CD4-positive, alpha-beta memory T cell (primary cell): ENCODE results near the gene CAPN14. TPM values are rescaled to one million over a fixed set of nuclear protein-coding genes. Genes with fewer than 3 reads are reported as not detected.
A peak's percentile ranks its signal among the peaks of the same experiment; 100 is the strongest.
"Not testable (repeated sequence)": the region's sequence is repeated elsewhere in the genome, so short reads cannot be mapped to it uniquely, and the experiment has no call there.

Experiments used
- CTCF ChIA-PET: fragments of 350-600 bp; sonication (Branson Sonifier 250); formaldehyde crosslinking; loops from one replicate; lab custom pipeline; 2021; ENCODE audit warnings: inconsistent platforms; ENCODE audit not compliant: partially characterized antibody; lab: Charles Lee
- POLR2A ChIA-PET: fragments of 350-600 bp; sonication (Branson Sonifier 250); formaldehyde crosslinking; loops from one replicate; lab custom pipeline; 2021; ENCODE audit not compliant: partially characterized antibody; lab: Charles Lee
- DNase-seq, 5 donors: peaks; one replicate each; pipeline versions ENCODE4 v3.0.0 to v3.0.0-alpha.2; 2020 to 2022; ENCODE audit warnings: mixed read lengths in 1 of 5
- H3K27ac ChIP-seq: one replicate; pipeline ENCODE4 v1.7.0; 2013; ENCODE audit warnings: low read depth, low read length
- H3K27me3 ChIP-seq: 2 replicates; pipeline ENCODE4 v1.7.0; 2013; ENCODE audit warnings: mild to moderate bottlenecking, low read length, moderate library complexity; ENCODE audit not compliant: insufficient read depth
- H3K36me3 ChIP-seq: 2 replicates; pipeline ENCODE4 v1.7.0; 2013; ENCODE audit warnings: mild to moderate bottlenecking, low read length, moderate library complexity; ENCODE audit not compliant: insufficient read depth
- H3K4me1 ChIP-seq: 2 replicates; pipeline ENCODE4 v1.7.0; 2013; ENCODE audit warnings: mild to moderate bottlenecking, low read length, moderate library complexity; ENCODE audit not compliant: insufficient read depth
- H3K4me3 ChIP-seq, 2 donors: one replicate each; pipeline ENCODE4 v1.7.0; 2013; ENCODE audit warnings: low read length in 2 of 2, mild to moderate bottlenecking in 1 of 2
- H3K9me3 ChIP-seq, 2 donors: one replicate each; pipeline ENCODE4 v1.7.0; 2013; ENCODE audit warnings: low read length in 2 of 2, control low read depth in 1 of 2; ENCODE audit not compliant: control insufficient read depth in 1 of 2
- H3K27ac Mint-ChIP-seq, 7 donors: one replicate each; pipeline ENCODE4 v1.8.0; 2020 to 2021; ENCODE audit warnings: mixed read lengths in 7 of 7, mild to moderate bottlenecking in 6 of 7, inconsistent platforms in 3 of 7, moderate library complexity in 3 of 7
- H3K27me3 Mint-ChIP-seq, 2 donors: one replicate each; pipeline ENCODE4 v1.8.0; 2020 to 2021; ENCODE audit warnings: mixed read lengths in 2 of 2
- H3K36me3 Mint-ChIP-seq, 2 donors: one replicate each; pipeline ENCODE4 v1.8.0; 2020 to 2021; ENCODE audit warnings: mixed read lengths in 2 of 2, inconsistent platforms in 1 of 2, mild to moderate bottlenecking in 1 of 2
- H3K4me1 Mint-ChIP-seq, 4 donors: one replicate each; pipeline ENCODE4 v1.8.0; 2020 to 2021; ENCODE audit warnings: mixed read lengths in 4 of 4, mild to moderate bottlenecking in 1 of 4
- H3K4me3 Mint-ChIP-seq, 8 donors: one replicate each; pipeline ENCODE4 v1.8.0; 2020 to 2021; ENCODE audit warnings: mixed read lengths in 8 of 8, mild to moderate bottlenecking in 7 of 8, moderate library complexity in 6 of 8, inconsistent platforms in 3 of 8
- H3K9me3 Mint-ChIP-seq, 8 donors: one replicate each; pipeline ENCODE4 v1.8.0; 2020 to 2021; ENCODE audit warnings: mixed read lengths in 8 of 8, mild to moderate bottlenecking in 5 of 8, inconsistent platforms in 3 of 8, moderate library complexity in 1 of 8
- intact Hi-C: fragments of 100-400 bp; cut with micrococcal nuclease; formaldehyde crosslinking; loops from one replicate; pipeline ENCODE4 v1.15.1; 2023
- polyA plus RNA-seq, 2 donors: library from polyadenylated mRNA; unstranded; fragments of 300-500 nt; fragmentation: Illumina TruSeq; gene quantifications; one replicate each; pipeline ENCODE4 v1.2.3, GENCODE V29; 2021
- total RNA-seq, 2 experiments: library from RNA; stranded (reverse); gene quantifications; one replicate each; pipeline ENCODE4 v1.2.3, GENCODE V29; 2021

CAPN14 gene
- total and polyA plus RNA-seq, 4 experiments from 2014 or later, result 0.16 to 0.61 (median 0.44) TPM

- intact Hi-C loops, result no loop called here
- POLR2A ChIA-PET, result no interaction called here
- no peaks in the 10 kb centered on the region for H3K4me1 Mint-ChIP-seq
- Histone ChIP-seq H3K4me1 (no peaks in the 10 kb centered on the region), H3K9me3 (no peaks in the 10 kb centered on the region), H3K4me3 (no peak overlapping the region), H3K27ac (no peak overlapping the region), H3K36me3 (no peaks in the 10 kb centered on the region), H3K27me3 (no peaks in the 10 kb centered on the region)
- no peak overlapping the region for H3K4me3 Mint-ChIP-seq
- H3K27ac Mint-ChIP-seq, result no peak overlapping the region
- peaks cover 0 to 8% (median 0%) of the 10 kb centered on the region in 8 donors for H3K9me3 Mint-ChIP-seq
- no peak for DNase-seq
- H3K27me3 Mint-ChIP-seq, result peaks cover 0 to 3% of the 10 kb centered on the region in 2 donors
- CTCF ChIA-PET, result interaction anchor here (1.1 kb wide), 1 partner anchor 476 kb away, joined by 3 read pairs; no protein-coding TSS in a partner anchor
- H3K36me3 Mint-ChIP-seq, result peaks cover 0 to 4% of the 10 kb centered on the region in 2 donors
Observed at GRCh38 chr2:31187166-31187565, 30.1 kb downstream of the CAPN14 start.

DNA sequence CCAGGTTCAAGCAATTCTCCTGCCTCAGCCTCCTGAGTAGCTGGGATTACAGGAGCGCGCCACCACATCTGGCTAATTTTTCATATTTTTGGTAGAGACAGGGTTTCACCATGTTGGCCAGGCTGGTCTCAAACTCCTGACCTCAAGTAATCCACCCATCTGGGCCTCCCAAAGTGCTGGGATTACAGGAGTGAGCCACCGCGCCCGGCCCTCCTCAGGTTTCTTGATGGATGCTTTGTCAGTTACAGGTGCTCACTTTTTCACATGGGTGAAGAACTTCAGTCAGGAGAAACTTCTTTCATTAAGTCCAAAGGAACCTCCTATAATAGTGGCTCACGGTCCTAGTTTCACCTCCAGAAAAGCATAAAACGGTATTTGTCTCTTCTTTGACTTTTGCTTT, 33.3 kb downstream of the CAPN14 start:
- H3K36me3 Mint-ChIP-seq, H3K9me3 Mint-ChIP-seq, H3K4me1 ChIP-seq, H3K9me3 ChIP-seq, POLR2A ChIA-PET, H3K36me3 ChIP-seq, H3K27ac Mint-ChIP-seq, DNase-seq, H3K27ac ChIP-seq, H3K27me3 Mint-ChIP-seq, intact Hi-C loops, H3K4me3 ChIP-seq, H3K4me3 Mint-ChIP-seq, H3K27me3 ChIP-seq, H3K4me1 Mint-ChIP-seq: not testable (repeated sequence)
- CTCF ChIA-PET, result interaction anchor here (0.8 kb wide), 1 partner anchor 14 kb away, joined by 3 read pairs; no protein-coding TSS in a partner anchor

- H3K27me3 ChIP-seq, result no peaks in the 10 kb centered on the region
- no peak overlapping the region for H3K4me3 ChIP-seq
- no peaks in the 10 kb centered on the region for H3K4me1 ChIP-seq
- no peaks in the 10 kb centered on the region for H3K36me3 ChIP-seq
- CTCF ChIA-PET, result interaction anchor here (1.2 to 1.5 kb wide), 3 partner anchors 156 to 463 kb away, joined by 3 to 4 read pairs (median 3); no protein-coding TSS in a partner anchor
- no peak for DNase-seq
- POLR2A ChIA-PET, result no interaction called here
- Mint-ChIP-seq H3K36me3 (peaks cover 0 to 6% of the 10 kb centered on the region in 2 donors), H3K27me3 (peaks cover 0 to 1% of the 10 kb centered on the region in 2 donors), H3K9me3 (peaks cover 0 to 3% (median 0%) of the 10 kb centered on the region in 8 donors), H3K27ac (no peak overlapping the region), H3K4me1 (no peaks in the 10 kb centered on the region), H3K4me3 (no peak overlapping the region)
- no peak overlapping the region for H3K27ac ChIP-seq
- intact Hi-C loops, result loop anchor here (10.0 kb wide), 1 partner anchor 1012 kb away; no protein-coding TSS in a partner anchor
- H3K9me3 ChIP-seq, result no peaks in the 10 kb centered on the region
Observed at GRCh38 chr2:31176742-31177141, 40.6 kb downstream of the CAPN14 start.

GRCh38 chr2:31171142-31171541, 46.2 kb downstream of the CAPN14 start:
- Mint-ChIP-seq H3K27ac (no peak overlapping the region), H3K27me3 (no peaks in the 10 kb centered on the region), H3K36me3 (no peaks in the 10 kb centered on the region), H3K4me1 (no peaks in the 10 kb centered on the region), H3K4me3 (no peak overlapping the region), H3K9me3 (no peaks in the 10 kb centered on the region)
- Histone ChIP-seq H3K27ac (no peak overlapping the region), H3K27me3 (no peaks in the 10 kb centered on the region), H3K4me3 (no peak overlapping the region), H3K36me3 (no peaks in the 10 kb centered on the region), H3K4me1 (no peaks in the 10 kb centered on the region), H3K9me3 (no peaks in the 10 kb centered on the region)
- ChIA-PET CTCF (interaction anchor here (1.0 to 4.5 kb wide), 8 partner anchors 9 to 458 kb away, joined by 3 to 80 read pairs (median 12); no protein-coding TSS in a partner anchor), POLR2A (no interaction called here)
- intact Hi-C loops, result loop anchor here (10.0 kb wide), 1 partner anchor 1006 kb away; no protein-coding TSS in a partner anchor
- no peak for DNase-seq

DNA sequence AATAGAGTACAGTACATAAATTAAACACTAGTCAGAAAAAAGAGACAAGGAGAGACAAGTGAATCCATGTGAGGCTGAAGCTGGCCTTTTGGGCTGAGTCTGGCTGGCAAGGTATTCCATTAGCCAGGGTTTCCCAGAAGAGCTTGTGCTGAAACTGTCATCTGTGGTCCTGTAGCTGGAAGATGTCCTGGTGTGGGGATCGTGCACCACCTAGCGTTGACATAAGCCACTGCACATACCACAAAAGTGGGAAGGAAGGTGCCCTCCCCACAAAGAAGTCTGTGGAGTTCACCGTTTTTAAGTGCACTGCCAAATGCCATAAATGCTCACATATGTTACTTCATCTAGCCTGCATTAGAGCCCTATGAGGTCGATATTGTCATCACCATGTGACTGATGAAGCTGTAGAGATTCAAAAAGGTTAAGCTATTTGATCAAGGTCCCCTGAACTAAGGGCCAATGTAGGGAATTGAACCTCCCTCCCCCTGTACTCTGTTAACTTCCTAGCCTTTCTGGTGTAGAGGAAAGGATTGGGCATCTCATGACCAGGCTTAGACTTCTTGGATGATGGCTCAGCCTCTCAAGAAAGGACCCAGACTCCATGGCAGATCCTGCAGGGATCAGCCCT, 47.1 kb downstream of the CAPN14 start:
- no peaks in the 10 kb centered on the region for H3K9me3 Mint-ChIP-seq
- H3K36me3 Mint-ChIP-seq, result no peaks in the 10 kb centered on the region
- Histone ChIP-seq H3K27ac (no peak overlapping the region), H3K36me3 (no peaks in the 10 kb centered on the region), H3K9me3 (no peaks in the 10 kb centered on the region), H3K4me1 (no peaks in the 10 kb centered on the region), H3K4me3 (no peak overlapping the region), H3K27me3 (no peaks in the 10 kb centered on the region)
- ChIA-PET CTCF (interaction anchor here (0.5 to 4.5 kb wide), 16 partner anchors 8 to 1005 kb away, joined by 3 to 80 read pairs (median 6); partner anchors contain the start of gene EHD3), POLR2A (no interaction called here)
- intact Hi-C loops, result loop anchor here (1.0 to 10.0 kb wide), 2 partner anchors 163 to 1005 kb away; no protein-coding TSS in a partner anchor
- no peak overlapping the region for H3K4me3 Mint-ChIP-seq
- H3K27ac Mint-ChIP-seq, result no peak overlapping the region
- no peaks in the 10 kb centered on the region for H3K27me3 Mint-ChIP-seq
- peaks cover 0 to under 1% (median 0%) of the 10 kb centered on the region in 4 donors for H3K4me1 Mint-ChIP-seq
- peak in 4 of 5 donors; percentile 27 to 37 (median 30) for DNase-seq

- Mint-ChIP-seq H3K4me1 (peaks cover 0 to 5% (median 2%) of the 10 kb centered on the region in 4 donors), H3K27ac (no peak overlapping the region)
- POLR2A ChIA-PET, result no interaction called here
Observed at GRCh38 chr2:31168291-31168690, 49.0 kb downstream of the CAPN14 start.

GRCh38 chr2:31166925-31167324, 50.4 kb downstream of the CAPN14 start:
- CTCF ChIA-PET, result interaction anchor here (0.9 to 3.3 kb wide), 5 partner anchors 16 to 1002 kb away, joined by 3 to 12 read pairs (median 8); no protein-coding TSS in a partner anchor
- no peak for DNase-seq
- Mint-ChIP-seq H3K36me3 (no peaks in the 10 kb centered on the region), H3K27me3 (peaks cover 0 to 3% of the 10 kb centered on the region in 2 donors), H3K4me1 (peaks cover 0 to 5% (median 2%) of the 10 kb centered on the region in 4 donors), H3K4me3 (no peak overlapping the region), H3K27ac (no peak overlapping the region), H3K9me3 (no peaks in the 10 kb centered on the region)
- no peak overlapping the region for H3K27ac ChIP-seq
- H3K9me3 ChIP-seq, result no peaks in the 10 kb centered on the region
- H3K4me1 ChIP-seq, result no peaks in the 10 kb centered on the region
- H3K36me3 ChIP-seq, result no peaks in the 10 kb centered on the region
- POLR2A ChIA-PET, result no interaction called here
- no peaks in the 10 kb centered on the region for H3K27me3 ChIP-seq
- no peak overlapping the region for H3K4me3 ChIP-seq
- intact Hi-C loops, result no loop called here

More at GRCh38 chr2:31168291-31168690, 49.0 kb downstream of the CAPN14 start:
- Histone ChIP-seq H3K9me3 (no peaks in the 10 kb centered on the region), H3K4me3 (no peak overlapping the region), H3K27me3 (no peaks in the 10 kb centered on the region), H3K36me3 (no peaks in the 10 kb centered on the region), H3K4me1 (no peaks in the 10 kb centered on the region), H3K27ac (no peak overlapping the region)
- Mint-ChIP-seq H3K27me3 (peaks cover 0 to 3% of the 10 kb centered on the region in 2 donors), H3K36me3 (no peaks in the 10 kb centered on the region), H3K4me3 (no peak overlapping the region), H3K9me3 (no peaks in the 10 kb centered on the region)
- intact Hi-C loops, result no loop called here
- CTCF ChIA-PET, result interaction anchor here (0.8 to 4.5 kb wide), 8 partner anchors 10 to 455 kb away, joined by 3 to 80 read pairs (median 3); no protein-coding TSS in a partner anchor
- DNase-seq, result no peak
